ENCODE measurements around the gene BBOX1.
A peak's percentile ranks its signal among the peaks of the same experiment; 100 is the strongest.
"Not testable (repeated sequence)": the region's sequence is repeated elsewhere in the genome, so short reads cannot be mapped to it uniquely, and the experiment has no call there.

The BBOX1 gene

DNA sequence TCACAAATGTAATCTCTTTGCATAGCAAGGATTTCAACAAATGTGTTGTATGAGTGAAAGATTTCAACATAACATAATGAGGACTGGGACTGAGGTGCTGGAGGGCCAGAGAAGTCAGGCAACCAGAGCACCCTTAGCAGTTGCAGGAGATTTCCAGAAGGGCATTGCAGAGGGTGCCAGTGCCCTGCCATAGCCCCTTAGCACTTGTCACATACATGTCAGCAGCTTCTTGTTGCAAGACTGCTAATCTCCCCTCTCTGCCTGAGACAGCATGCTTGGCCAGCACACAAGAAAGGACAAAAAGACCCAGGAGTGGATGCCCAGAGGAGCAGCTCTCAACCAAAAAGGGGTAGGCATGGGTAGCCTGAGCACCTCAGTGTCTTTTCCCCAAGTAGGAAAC, 43.2 kb downstream of the BBOX1 start:
- no peak for DNase-seq (ENCODE audit: low read depth, low spot score)

- DNase-seq (ENCODE audit: low read depth, low spot score) = no peak
Observed at GRCh38 chr11:27084518-27084917, 43.9 kb downstream of the BBOX1 start.

GRCh38 chr11:27085111-27085510, 44.5 kb downstream of the BBOX1 start:
- no peak for DNase-seq (ENCODE audit: low read depth, low spot score)

DNA sequence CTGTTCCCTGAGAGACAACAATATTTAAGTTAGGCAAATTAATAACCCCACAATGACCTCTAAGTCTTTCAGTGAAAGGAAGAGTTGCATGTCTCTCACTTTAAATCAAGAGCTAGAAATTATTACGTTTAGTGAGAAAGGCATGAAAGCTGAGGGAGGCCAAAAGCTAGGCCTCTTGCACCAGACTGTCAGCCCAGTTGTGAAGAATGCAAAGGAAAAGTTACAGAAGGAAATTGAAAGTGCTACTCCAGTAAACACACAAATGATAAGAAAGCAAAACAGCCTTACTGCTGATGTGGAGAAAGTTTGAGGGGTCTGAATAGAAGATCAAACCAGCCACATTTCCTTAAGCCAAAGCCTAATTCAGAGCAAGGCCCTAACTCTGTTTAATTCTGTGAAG, 45.0 kb downstream of the BBOX1 start:
- DNase-seq (ENCODE audit: low read depth, low spot score) = no peak

- DNase-seq (ENCODE audit: low read depth, low spot score) = no peak
Observed at GRCh38 chr11:27087432-27087831, 46.8 kb downstream of the BBOX1 start.

DNA sequence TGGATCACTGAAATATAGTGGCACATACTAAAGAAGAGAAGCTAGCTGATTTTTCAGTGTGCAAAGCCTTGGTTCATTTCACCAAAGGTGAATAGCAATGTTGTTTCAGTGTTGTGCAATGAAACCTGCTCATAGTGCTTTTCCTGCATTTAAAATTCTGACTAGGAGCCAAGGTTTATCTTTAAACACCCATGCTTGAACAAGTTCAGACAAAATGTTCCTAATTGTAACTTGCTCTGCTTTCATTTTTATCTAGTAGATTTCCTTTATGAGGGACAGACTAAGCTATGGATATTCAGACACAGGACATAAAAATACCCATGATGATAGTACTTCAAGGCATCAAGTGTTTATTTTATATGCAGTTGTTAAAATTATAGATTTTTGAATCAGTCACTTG, 47.7 kb downstream of the BBOX1 start:
- no peak for DNase-seq (ENCODE audit: low read depth, low spot score)

GRCh38 chr11:27089746-27090145, 49.1 kb downstream of the BBOX1 start:
- DNase-seq (ENCODE audit: low read depth, low spot score) = no peak

GRCh38 chr11:27090357-27090948, 49.8 kb downstream of the BBOX1 start:
- not testable (repeated sequence) for DNase-seq (ENCODE audit: low read depth, low spot score)

DNA sequence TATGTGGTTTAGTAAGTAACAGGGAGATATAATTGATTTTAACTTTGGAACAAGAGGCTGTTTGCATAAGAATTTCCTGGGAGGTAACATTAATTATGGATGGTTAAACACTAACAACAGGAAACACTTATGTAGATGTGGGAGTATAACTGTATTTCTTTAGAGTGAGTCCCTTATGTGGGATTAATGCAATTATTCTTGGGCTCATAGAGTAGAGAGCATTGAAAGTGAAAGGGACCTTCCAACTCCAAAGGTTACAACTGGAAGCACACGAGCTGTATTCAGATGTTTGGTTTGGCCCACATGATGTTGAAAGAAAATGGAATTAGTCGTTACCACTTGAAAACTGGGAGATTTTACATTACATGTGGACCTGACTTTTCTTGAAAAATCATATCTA, 53.5 kb downstream of the BBOX1 start:
- no peak for DNase-seq (ENCODE audit: low read depth, low spot score)

GRCh38 chr11:27095059-27095458, 54.4 kb downstream of the BBOX1 start:
- no peak for DNase-seq (ENCODE audit: low read depth, low spot score)

DNA sequence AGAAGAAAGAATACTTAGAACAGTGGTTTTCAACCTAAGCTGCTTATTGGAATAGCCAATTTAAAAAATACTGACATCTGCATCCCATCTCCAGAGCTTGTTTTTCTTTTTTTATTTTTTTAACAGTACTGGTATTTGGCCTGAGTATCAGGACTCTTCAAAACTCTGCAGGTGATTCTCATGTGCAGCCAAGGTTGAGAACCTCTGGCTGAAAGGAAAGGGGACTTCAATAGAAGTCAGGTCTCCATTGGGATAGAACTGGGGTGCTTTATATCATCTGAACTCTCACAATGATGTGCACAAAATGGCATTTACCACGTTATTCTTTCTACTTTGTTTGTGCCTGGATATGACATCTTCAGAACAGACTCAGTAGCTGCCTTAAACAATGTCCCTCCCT, 55.3 kb downstream of the BBOX1 start:
- no peak for DNase-seq (ENCODE audit: low read depth, low spot score)

GRCh38 chr11:27097551-27097950, 56.9 kb downstream of the BBOX1 start:
- DNase-seq (ENCODE audit: low read depth, low spot score) = no peak

GRCh38 chr11:27100534-27100933, 59.9 kb downstream of the BBOX1 start:
- DNase-seq (ENCODE audit: low read depth, low spot score) = no peak

DNA sequence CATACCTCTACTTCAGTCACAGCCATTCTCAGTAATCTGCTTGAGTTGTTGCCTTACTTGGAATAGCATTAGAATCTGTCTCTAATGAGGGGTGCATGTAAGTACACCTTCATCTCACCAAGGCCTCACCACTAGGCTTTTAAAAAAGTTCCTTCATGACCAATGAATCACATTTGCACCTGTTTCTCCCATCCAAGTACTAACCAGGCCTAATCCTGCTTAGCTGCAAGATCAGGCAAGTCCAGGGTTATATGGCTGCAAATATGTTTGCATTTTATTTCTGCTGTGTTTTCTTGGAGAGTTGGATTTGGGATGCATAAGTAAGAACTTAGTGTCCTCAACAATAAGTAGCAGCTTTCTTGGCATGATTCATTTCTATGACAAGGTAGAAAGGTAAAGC, 66.9 kb downstream of the BBOX1 start:
- DNase-seq (ENCODE audit: low read depth, low spot score) = no peak

- no peak for DNase-seq (ENCODE audit: low read depth, low spot score)
Observed at GRCh38 chr11:27108809-27109208, 68.2 kb downstream of the BBOX1 start.

DNA sequence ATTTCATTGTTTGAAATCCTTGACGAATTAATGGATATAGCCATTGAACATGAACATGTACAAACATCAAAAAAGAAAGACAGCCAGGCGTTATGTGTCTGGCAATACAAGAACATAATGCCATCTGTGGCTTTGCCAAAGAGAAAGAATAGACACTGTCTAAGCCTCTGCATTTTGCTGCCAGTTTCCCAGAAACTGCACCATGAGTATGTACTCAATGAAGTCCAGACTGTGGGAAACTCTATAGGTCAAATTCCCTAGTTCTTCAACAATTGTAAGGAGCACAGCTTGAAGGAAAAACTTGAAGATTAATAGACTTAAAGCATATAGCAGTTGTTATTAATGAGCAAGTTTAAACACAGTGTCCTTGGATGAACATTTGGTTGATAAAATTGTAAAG, 71.3 kb downstream of the BBOX1 start:
- DNase-seq (ENCODE audit: low read depth, low spot score) = no peak

DNA sequence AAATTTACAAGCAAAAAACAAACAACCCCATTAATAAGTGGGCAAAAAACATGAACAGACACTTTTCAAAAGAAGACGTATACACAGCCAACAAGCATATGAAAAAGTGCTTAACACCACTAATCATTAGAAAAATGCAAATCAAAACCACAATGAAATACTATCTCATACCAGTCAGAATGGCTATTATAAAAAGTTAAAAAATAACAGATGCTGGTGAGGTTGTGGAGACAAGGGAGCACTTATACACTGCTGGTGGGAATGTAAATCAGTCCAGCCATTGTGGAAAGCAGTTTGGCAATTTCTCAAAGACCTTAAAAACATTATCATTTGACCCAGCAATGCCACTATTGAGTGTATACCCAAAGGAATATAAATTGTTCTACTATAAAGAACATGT, 72.3 kb downstream of the BBOX1 start:
- no peak for DNase-seq (ENCODE audit: low read depth, low spot score)

- no peak for DNase-seq (ENCODE audit: low read depth, low spot score)
Observed at GRCh38 chr11:27115051-27115650, 74.5 kb downstream of the BBOX1 start.

DNA sequence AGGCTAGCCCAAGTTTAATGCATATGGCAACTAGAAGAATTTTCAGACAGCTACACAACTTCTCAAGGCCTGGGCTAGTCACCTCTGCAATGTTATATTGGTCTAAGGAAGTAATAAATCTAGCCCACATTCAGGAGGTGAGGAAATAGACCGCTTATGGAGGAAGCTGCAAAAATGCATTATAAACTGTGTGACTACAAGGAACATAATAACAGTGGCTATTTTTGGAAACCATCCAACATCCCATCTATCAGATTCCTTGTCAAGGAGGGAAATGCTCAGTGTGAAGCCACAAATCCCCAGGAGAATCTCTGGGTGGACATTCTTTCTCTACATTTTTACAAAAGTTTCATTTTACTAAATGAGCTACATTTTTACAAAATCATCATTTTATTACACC, 76.1 kb downstream of the BBOX1 start:
- DNase-seq (ENCODE audit: low read depth, low spot score) = peak; percentile 77

GRCh38 chr11:27118371-27118770, 77.8 kb downstream of the BBOX1 start:
- no peak for DNase-seq (ENCODE audit: low read depth, low spot score)

GRCh38 chr11:27118949-27119348, 78.3 kb downstream of the BBOX1 start:
- DNase-seq (ENCODE audit: low read depth, low spot score) = no peak

GRCh38 chr11:27119396-27119795, 78.8 kb downstream of the BBOX1 start:
- DNase-seq (ENCODE audit: low read depth, low spot score) = no peak

- no peak for DNase-seq (ENCODE audit: low read depth, low spot score)
Observed at GRCh38 chr11:27120211-27120610, 79.6 kb downstream of the BBOX1 start.

DNA sequence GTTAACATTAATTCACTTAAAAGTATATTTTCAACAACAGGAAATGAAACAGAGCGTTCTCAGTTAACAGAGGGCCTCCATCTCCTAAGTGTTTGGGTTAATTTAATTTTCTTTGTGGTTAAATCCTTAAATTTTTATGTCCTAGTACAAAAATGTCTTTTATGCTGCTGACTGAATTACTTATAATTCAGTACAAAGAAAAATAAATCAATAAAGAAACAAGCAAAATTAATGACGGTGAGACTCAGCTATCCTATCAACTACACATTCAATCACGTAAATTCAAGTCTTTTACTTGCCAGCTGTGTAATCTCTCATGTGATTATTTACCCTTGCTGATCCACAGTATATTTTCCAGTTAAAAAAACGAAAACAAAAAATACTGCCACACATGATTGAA, 81.4 kb downstream of the BBOX1 start:
- DNase-seq (ENCODE audit: low read depth, low spot score) = no peak

Data from smooth muscle cell of the brain vasculature (primary cell).